Epithelial cell of esophagus (primary cell): ENCODE measurements around the gene ITPRID2.

Source experiments
- DNase-seq: peaks from one replicate; pipeline ENCODE4 v3.0.0; 2010; ENCODE audit warnings: low read depth
- H3K4me3 ChIP-seq: 2 replicates; pipeline ENCODE4 v1.5.1; 2011; ENCODE audit warnings: mild to moderate bottlenecking, low read length, control low read depth
- TF ChIP-seq, protein P1 (sequence below): IDR thresholded peaks from 2 replicates; pipeline ENCODE4 v1.5.1; 2011; ENCODE audit warnings: low read depth, mild to moderate bottlenecking, low read length, control low read depth, inconsistent platforms; ENCODE audit not compliant: insufficient read depth; ENCODE audit errors: missing control alignments

ITPRID2 gene

DNA sequence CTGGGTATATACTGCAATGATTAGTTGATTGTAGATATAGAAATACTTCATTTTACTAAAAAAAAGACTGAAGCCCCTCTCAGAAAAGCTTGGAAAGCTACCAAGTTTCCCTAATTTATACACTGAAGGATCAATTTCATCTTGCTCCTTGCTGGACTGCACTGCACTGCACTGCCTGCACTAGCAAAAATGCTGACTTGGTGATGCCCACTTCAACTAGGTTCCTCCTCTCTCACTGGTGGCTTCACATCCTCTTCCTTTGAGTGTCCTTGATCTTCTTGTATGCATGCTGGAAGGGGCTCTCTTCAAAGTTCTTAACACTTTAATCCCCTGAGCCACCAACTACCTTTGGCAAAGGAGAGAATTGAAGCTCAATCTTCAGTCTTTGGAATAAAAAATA lies 31.7 kb upstream of the ITPRID2 start:
- TF ChIP-seq, protein P1, sequence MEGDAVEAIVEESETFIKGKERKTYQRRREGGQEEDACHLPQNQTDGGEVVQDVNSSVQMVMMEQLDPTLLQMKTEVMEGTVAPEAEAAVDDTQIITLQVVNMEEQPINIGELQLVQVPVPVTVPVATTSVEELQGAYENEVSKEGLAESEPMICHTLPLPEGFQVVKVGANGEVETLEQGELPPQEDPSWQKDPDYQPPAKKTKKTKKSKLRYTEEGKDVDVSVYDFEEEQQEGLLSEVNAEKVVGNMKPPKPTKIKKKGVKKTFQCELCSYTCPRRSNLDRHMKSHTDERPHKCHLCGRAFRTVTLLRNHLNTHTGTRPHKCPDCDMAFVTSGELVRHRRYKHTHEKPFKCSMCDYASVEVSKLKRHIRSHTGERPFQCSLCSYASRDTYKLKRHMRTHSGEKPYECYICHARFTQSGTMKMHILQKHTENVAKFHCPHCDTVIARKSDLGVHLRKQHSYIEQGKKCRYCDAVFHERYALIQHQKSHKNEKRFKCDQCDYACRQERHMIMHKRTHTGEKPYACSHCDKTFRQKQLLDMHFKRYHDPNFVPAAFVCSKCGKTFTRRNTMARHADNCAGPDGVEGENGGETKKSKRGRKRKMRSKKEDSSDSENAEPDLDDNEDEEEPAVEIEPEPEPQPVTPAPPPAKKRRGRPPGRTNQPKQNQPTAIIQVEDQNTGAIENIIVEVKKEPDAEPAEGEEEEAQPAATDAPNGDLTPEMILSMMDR = no peak
- no peak for DNase-seq
- H3K4me3 ChIP-seq = no peak overlapping the region

- no peak overlapping the region for H3K4me3 ChIP-seq
- TF ChIP-seq, protein P1 = no peak
- DNase-seq = no peak
Observed at GRCh38 chr2:181861379-181861778, 30.2 kb upstream of the ITPRID2 start.

- TF ChIP-seq, protein P1 = no peak
- no peak overlapping the region for H3K4me3 ChIP-seq
- DNase-seq = no peak
Observed at GRCh38 chr2:181862583-181863281, 28.8 kb upstream of the ITPRID2 start.

DNA sequence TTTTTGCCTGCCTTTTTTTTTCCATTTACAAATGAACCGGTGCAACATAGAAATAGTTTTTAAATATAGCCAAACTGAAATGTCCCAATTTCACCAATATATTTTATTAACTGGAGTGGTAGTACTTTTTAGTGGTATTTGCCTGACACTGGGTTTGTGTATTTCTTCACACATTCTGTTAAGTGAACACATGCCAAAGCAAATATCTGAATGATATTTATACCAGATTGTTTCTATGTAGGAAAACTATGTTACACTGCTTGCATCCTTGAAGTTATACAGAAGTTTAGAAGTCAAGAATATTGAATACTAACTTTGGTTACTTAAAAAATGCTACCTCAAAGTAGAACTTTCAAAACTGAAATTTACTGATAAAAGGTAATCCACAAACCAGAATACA lies 19.4 kb upstream of the ITPRID2 start:
- no peak overlapping the region for H3K4me3 ChIP-seq
- TF ChIP-seq, protein P1 = no peak
- no peak for DNase-seq

- TF ChIP-seq, protein P1 = no peak
- DNase-seq = peak; percentile 96
Observed at GRCh38 chr2:181876614-181877063, 14.9 kb upstream of the ITPRID2 start.

GRCh38 chr2:181877181-181877664 lies 14.3 kb upstream of the ITPRID2 start:
- H3K4me3 ChIP-seq = no peak overlapping the region
- no peak for DNase-seq
- TF ChIP-seq, protein P1 = no peak

More at GRCh38 chr2:181876614-181877063, 14.9 kb upstream of the ITPRID2 start:
- H3K4me3 ChIP-seq = no peak overlapping the region

DNA sequence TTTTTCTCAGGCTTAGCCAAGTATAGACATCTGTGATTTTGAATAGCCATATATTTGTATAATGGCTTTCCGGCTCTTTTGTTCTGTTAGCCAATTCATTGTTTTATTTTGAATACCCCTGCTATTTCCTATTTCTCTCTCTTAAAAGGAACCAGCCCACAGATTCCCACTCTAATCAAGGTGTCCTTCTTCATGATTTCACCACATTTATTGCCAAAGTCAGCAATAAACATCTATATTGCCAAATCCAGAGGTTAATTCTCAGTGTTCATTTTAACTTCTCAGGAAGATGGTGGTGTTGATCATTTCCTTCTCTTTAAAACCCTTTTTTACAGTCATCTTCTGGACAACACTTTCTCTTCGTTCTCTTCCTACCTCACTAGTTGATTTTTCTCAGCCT lies 13.1 kb upstream of the ITPRID2 start:
- no peak for DNase-seq
- no peak overlapping the region for H3K4me3 ChIP-seq
- TF ChIP-seq, protein P1 = no peak
